HEK293 (cell line): ENCODE data around the gene MAPKAP1.

ENCODE experiments used
- CTCF ChIP-seq: fragments of 450-650 bp; formaldehyde crosslinking; IDR thresholded peaks from 2 replicates; pipeline ENCODE4 v1.5.1; 2016; ENCODE audit warnings: missing biosample characterization, missing genetic modification characterization
- REST ChIP-seq: fragments of 450-650 bp; formaldehyde crosslinking; IDR thresholded peaks from 2 replicates; pipeline ENCODE4 v1.5.1; 2016; ENCODE audit warnings: missing biosample characterization, missing genetic modification characterization
- TCF7L2 ChIP-seq: IDR thresholded peaks from 2 replicates; pipeline ENCODE4 v1.6.1; 2011; ENCODE audit warnings: low read depth, mild to moderate bottlenecking, inconsistent platforms, low read length, moderate library complexity, borderline replicate concordance
- ZFP41 ChIP-seq: fragments of 450-650 bp; formaldehyde crosslinking; IDR thresholded peaks from 2 replicates; pipeline ENCODE4 v1.5.1; 2016; ENCODE audit warnings: missing biosample characterization, missing genetic modification characterization, borderline replicate concordance
- ZNF184 ChIP-seq: fragments of 450-650 bp; IDR thresholded peaks from 2 replicates; pipeline ENCODE4 v1.5.1; 2018; ENCODE audit warnings: missing biosample characterization, mild to moderate bottlenecking, missing genetic modification characterization
- ZNF776 ChIP-seq: fragments of 450-650 bp; formaldehyde crosslinking; IDR thresholded peaks from 2 replicates; pipeline ENCODE4 v1.5.0; 2017; ENCODE audit warnings: missing biosample characterization, missing genetic modification characterization, borderline replicate concordance

GRCh38 chr9:125513303-125513667, 193.7 kb downstream of the MAPKAP1 start:
- no peak for TF ChIP-seq TCF7L2
- no peak for TF ChIP-seq CTCF
- TF ChIP-seq ZNF776 = no peak
- TF ChIP-seq ZNF184 = no peak
- TF ChIP-seq ZFP41 (tag by site-specific recombination) = no peak
- no peak for TF ChIP-seq REST (tag by site-specific recombination)
